Esophagus muscularis mucosa (tissue), 4 donors: Measurements from ENCODE around the gene OSBPL2.

ENCODE experiments used
- EP300 ChIP-seq: sonication (generic); formaldehyde crosslinking; IDR thresholded peaks from one replicate; pipeline ENCODE4 v1.6.1; 2017; ENCODE audit warnings: antibody characterized with exemption
- POLR2A ChIP-seq: fragments of 450-650 bp; IDR thresholded peaks from one replicate; pipeline ENCODE4 v1.6.1; 2017; ENCODE audit warnings: antibody characterized with exemption, moderate library complexity, mild to moderate bottlenecking, low read depth
- POLR2AphosphoS5 ChIP-seq, 2 donors: sonication (generic); formaldehyde crosslinking; IDR thresholded peaks; one replicate each; pipeline ENCODE4 v1.6.1; 2017; ENCODE audit warnings: antibody characterized with exemption in 2 of 2
- TF ChIP-seq, protein P1 (sequence below), 3 experiments: fragments of 200-600 bp in 2 of 3; fragments of 450-650 bp in 1 of 3; sonication (generic) in 2 of 3; IDR thresholded peaks; one replicate each; pipeline ENCODE4 v1.5.1; 2017 to 2019; ENCODE audit warnings: antibody characterized with exemption in 3 of 3, mild to moderate bottlenecking in 2 of 3, moderate library complexity in 1 of 3

DNA sequence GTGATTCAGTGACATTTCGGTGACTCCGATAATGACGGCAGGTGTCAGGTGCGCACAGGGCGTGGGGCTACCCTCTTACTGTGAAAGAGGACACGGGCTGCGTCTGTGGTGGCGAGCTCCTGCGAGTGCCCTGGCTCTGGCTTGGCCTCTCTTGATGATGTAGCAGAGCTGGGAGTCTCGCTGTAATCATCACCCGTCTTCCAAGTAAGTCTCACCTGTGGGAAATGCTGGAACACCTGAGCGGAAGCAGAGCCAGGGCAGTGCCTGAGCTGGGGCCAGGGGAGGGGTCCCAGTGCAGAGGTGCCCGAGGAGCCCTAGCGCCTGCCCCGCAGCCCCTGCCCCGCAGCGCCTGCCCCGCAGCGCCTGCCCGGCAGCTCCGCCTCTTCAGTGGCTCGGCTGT is 4.8 kb downstream of the OSBPL2 start:
- TF ChIP-seq, protein P1, sequence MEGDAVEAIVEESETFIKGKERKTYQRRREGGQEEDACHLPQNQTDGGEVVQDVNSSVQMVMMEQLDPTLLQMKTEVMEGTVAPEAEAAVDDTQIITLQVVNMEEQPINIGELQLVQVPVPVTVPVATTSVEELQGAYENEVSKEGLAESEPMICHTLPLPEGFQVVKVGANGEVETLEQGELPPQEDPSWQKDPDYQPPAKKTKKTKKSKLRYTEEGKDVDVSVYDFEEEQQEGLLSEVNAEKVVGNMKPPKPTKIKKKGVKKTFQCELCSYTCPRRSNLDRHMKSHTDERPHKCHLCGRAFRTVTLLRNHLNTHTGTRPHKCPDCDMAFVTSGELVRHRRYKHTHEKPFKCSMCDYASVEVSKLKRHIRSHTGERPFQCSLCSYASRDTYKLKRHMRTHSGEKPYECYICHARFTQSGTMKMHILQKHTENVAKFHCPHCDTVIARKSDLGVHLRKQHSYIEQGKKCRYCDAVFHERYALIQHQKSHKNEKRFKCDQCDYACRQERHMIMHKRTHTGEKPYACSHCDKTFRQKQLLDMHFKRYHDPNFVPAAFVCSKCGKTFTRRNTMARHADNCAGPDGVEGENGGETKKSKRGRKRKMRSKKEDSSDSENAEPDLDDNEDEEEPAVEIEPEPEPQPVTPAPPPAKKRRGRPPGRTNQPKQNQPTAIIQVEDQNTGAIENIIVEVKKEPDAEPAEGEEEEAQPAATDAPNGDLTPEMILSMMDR (IDR thresholded peaks at IDR 0.05) = no peak
- TF ChIP-seq POLR2A (no peak), POLR2AphosphoS5 (IDR thresholded peaks at IDR 0.05) (no peak), EP300 (no peak)
